ENCODE measurements around the gene SLC25A42.

GRCh38 chr19:19054315-19054938 lies 9.4 kb upstream of the SLC25A42 start:
- TF ChIP-seq CTCF (CRISPR knock-in tag; IDR thresholded peaks at IDR 0.05) (no peak), ZKSCAN8 (CRISPR knock-in tag; IDR thresholded peaks at IDR 0.05; ENCODE audit: borderline replicate concordance) (no peak), EZH2 (conservative IDR thresholded peaks at IDR 0.05; ENCODE audit: low read depth, low read length) (no peak), POLR2AphosphoS5 (IDR thresholded peaks at IDR 0.05; ENCODE audit: low read depth, low read length) (no peak), MBD4 (IDR thresholded peaks at IDR 0.05; ENCODE audit: borderline replicate concordance, low read length) (no peak), RFX5 (IDR thresholded peaks at IDR 0.05; ENCODE audit: low read depth, low read length) (no peak), SP1 (IDR thresholded peaks at IDR 0.05) (no peak), SP1 (CRISPR knock-in tag; IDR thresholded peaks at IDR 0.05) (no peak), ZKSCAN5 (CRISPR knock-in tag; IDR thresholded peaks at IDR 0.05) (no peak), SMC3 (IDR thresholded peaks at IDR 0.05; ENCODE audit: low read length) (no peak), ZNF350 (CRISPR knock-in tag; IDR thresholded peaks at IDR 0.05; ENCODE audit: borderline replicate concordance, low read depth) (no peak)

All from HepG2 (cell line).